ENCODE data around the gene ITGA1.
"Not testable (repeated sequence)": the region's sequence is repeated elsewhere in the genome, so short reads cannot be mapped to it uniquely, and the experiment has no call there.

Gene ITGA1

DNA sequence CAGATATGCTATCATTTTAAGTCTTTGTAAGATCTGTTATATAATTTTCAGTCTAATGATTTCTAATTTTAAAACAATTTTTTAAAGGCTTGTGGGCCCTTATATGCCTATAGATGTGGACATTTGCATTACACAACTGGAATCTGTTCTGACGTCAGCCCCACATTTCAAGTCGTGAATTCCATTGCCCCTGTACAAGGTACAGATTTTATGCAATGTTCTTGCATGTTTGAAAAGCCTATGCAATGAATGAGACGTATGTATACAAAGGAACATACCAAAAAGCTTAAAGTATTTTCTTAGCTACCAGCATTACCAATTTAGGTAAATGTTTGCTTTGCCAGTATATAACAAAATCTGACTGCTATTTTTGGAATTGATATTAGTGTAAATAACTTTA is 77.2 kb downstream of the ITGA1 start:
- H3K27ac ChIP-seq = no peak overlapping the region
- TF ChIP-seq, protein P1, sequence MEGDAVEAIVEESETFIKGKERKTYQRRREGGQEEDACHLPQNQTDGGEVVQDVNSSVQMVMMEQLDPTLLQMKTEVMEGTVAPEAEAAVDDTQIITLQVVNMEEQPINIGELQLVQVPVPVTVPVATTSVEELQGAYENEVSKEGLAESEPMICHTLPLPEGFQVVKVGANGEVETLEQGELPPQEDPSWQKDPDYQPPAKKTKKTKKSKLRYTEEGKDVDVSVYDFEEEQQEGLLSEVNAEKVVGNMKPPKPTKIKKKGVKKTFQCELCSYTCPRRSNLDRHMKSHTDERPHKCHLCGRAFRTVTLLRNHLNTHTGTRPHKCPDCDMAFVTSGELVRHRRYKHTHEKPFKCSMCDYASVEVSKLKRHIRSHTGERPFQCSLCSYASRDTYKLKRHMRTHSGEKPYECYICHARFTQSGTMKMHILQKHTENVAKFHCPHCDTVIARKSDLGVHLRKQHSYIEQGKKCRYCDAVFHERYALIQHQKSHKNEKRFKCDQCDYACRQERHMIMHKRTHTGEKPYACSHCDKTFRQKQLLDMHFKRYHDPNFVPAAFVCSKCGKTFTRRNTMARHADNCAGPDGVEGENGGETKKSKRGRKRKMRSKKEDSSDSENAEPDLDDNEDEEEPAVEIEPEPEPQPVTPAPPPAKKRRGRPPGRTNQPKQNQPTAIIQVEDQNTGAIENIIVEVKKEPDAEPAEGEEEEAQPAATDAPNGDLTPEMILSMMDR (conservative IDR thresholded peaks at IDR 0.05) = no peak

DNA sequence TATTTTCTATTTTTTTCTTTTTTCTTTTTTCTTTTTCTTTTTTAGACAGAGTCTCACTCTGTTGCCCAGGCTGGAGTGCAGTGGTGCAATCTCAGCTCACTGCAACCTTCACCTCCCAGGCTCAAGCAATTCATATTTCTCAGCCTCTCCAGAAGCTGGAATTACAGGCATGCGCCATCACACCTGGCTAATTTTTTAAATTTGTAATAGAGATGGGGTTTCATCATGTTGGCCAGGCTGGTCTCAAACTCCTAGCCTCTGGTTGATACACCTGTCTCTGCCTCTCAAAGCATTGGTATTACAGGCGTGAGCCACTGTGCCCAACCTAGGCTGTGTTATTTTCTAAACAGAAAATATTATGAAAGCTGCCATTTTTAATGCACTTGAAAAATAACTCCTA is 78.3 kb downstream of the ITGA1 start:
- not testable (repeated sequence) for H3K27ac ChIP-seq

DNA sequence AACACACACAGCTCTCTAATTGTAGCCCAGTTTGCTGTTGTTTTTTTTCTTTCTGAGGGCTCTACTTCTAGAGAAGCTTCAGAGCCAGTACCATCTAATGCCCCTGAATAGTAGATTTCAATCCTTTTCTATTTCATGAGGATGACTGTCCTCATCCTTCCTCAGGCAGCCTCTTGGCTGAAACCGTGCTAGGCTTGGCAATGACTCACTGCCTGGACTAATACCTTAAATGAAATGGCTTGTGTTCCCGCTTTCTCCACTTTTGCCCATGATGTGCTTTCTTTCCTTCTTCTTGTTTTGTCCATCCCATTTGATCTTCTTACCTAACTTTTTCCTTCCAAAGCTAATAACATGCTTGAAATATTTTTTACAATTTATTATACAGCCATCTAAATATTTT is 80.1 kb downstream of the ITGA1 start:
- TF ChIP-seq, protein P1 (conservative IDR thresholded peaks at IDR 0.05) = no peak
- H3K27ac ChIP-seq = no peak overlapping the region

DNA sequence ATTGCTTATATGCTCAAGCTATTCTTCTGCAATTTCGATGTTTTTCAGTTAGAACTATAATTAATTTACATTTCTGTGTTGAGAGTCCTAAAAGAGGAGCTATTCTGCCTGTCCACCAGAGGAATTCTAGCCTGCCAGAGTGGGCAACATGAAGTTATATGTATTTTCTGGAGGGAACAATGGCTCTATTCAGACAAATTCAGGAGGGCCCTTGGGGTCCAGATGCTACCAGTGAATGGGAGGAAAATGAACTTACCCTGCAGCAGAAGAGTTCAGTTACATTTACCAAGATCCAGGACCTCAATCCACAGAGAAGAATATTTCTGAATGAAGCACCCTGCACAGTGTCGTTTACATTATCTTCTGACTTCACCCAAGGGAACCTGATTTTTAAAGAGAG is 80.7 kb downstream of the ITGA1 start:
- H3K27ac ChIP-seq = no peak overlapping the region
- TF ChIP-seq, protein P1 (conservative IDR thresholded peaks at IDR 0.05) = no peak

DNA sequence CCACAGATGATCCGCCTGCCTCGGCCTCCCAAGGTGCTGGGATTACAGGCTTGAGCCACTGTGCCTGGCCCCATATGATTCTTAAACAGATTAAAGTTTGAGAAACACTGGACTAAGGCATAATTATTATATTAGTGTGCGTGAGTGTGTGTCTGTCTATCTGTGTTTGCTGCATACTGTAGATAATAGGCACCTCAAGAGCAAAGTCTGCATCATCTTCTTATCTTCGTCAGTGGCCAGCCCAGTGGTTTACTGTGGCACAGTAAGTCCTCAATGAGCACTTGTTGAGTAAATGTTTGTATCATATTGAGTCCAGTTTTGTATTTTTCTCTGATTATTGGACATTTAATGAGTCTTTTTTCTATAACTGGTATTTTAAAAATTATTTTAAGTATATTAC is 81.7 kb downstream of the ITGA1 start:
- TF ChIP-seq, protein P1 (conservative IDR thresholded peaks at IDR 0.05) = no peak

DNA sequence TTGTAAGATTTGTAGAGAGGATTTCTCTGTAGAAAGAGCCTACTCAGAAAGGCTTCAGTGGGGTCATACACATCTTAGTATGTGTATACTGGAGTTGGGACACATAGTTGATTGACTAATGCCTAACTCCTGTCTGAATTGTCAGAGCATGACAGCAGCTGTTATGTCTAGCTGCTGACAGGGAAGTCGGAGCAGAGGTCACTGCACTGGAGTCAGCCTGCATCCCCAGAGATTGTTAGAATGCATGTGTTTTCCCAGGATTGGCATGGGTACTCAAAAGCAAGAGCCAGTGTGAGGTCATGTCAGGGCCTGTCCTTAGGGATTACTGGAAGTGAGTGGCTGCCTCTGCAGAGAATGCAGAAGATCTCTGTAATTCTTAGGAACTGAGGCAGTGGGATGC is 82.7 kb downstream of the ITGA1 start:
- no peak overlapping the region for H3K27ac ChIP-seq
- TF ChIP-seq, protein P1 (conservative IDR thresholded peaks at IDR 0.05) = no peak

More for the DNA sequence above, 81.7 kb downstream of the ITGA1 start:
- no peak overlapping the region for H3K27ac ChIP-seq

DNA sequence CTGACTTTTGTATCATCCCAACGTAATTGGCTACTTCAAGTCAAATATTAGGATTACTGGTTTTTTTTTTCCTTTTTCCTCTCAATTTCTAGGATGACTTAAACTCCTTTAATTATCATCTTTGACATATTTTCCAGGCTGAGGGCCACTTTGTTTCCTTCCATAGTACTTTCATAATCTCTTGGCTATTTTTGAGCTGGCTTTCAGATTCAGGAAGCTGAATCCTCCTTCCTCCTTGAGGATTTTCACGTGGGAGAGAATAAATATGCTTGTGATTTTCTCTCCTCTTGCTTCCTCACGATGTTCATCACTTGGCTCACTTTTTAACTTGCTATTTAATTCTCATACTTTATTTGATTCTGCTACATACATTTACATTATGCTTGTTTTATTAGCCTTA is 88.1 kb downstream of the ITGA1 start:
- TF ChIP-seq, protein P1 (conservative IDR thresholded peaks at IDR 0.05) = no peak
- H3K27ac ChIP-seq = no peak overlapping the region

DNA sequence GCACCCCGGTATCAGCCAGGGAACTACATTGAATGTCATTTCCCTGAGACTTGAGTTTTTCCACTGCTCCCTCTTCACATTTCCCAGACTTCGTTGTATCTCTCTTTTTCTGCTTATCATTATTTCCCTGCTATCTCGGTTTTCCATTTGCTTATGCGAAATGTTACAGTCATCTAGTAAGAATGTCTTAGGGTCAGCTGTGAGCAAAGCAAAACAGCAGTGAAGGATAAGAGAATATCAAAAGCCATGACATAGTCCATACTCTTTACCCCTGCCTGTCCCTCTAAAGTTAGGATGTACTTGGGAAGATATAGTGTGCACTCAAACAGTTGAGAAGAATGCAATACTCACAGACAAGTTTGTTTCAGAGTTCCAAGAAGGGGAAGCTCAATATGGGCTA is 88.7 kb downstream of the ITGA1 start:
- TF ChIP-seq, protein P1 (conservative IDR thresholded peaks at IDR 0.05) = no peak
- no peak overlapping the region for H3K27ac ChIP-seq
